GM23338 (cell line): Measurements from ENCODE around the gene MCC. TPM values are rescaled to one million over a fixed set of nuclear protein-coding genes. Genes with fewer than 3 reads are reported as not detected.

Experiments
- ATAC-seq: fragments of 200-7000 bp; cut with Tn5 transposase; 3 replicates; pipeline ENCODE4 v1.9.1; 2020
- DNase-seq: peaks from one replicate; pipeline ENCODE4 v3.0.0-alpha.2; 2015; ENCODE audit warnings: low spot score
- H2AFZ ChIP-seq: fragments of 200-600 bp; sonication (generic); 2 replicates; pipeline ENCODE4 v1.8.0; 2016; ENCODE audit warnings: antibody characterized with exemption, mild to moderate bottlenecking, moderate library complexity
- H3F3A ChIP-seq: fragments of 200-600 bp; sonication (generic); replicated peaks from 2 replicates; pipeline ENCODE4 v1.8.0; 2017; ENCODE audit warnings: antibody characterized with exemption, mixed run types, low read depth
- H3K27ac ChIP-seq: fragments of 200-600 bp; sonication (generic); 2 replicates; pipeline ENCODE4 v1.6.1; 2016; ENCODE audit warnings: low read depth
- H3K27me3 ChIP-seq: fragments of 200-600 bp; sonication (generic); 2 replicates; pipeline ENCODE4 v1.8.0; 2016; ENCODE audit warnings: mild to moderate bottlenecking, mixed run types, moderate library complexity; ENCODE audit not compliant: insufficient read depth
- H3K36me3 ChIP-seq: fragments of 200-600 bp; sonication (generic); 2 replicates; pipeline ENCODE4 v1.8.0; 2016; ENCODE audit warnings: mild to moderate bottlenecking; ENCODE audit not compliant: insufficient read depth
- H3K4me1 ChIP-seq: fragments of 200-600 bp; sonication (generic); 2 replicates; pipeline ENCODE4 v1.8.0; 2016; ENCODE audit warnings: mild to moderate bottlenecking, moderate library complexity; ENCODE audit not compliant: insufficient read depth
- H3K4me2 ChIP-seq: fragments of 200-600 bp; sonication (generic); 2 replicates; pipeline ENCODE4 v1.7.1; 2017; ENCODE audit warnings: mixed run types
- H3K4me3 ChIP-seq: fragments of 200-600 bp; sonication (generic); 2 replicates; pipeline ENCODE4 v1.6.1; 2016; ENCODE audit warnings: mixed run types
- H3K79me2 ChIP-seq: fragments of 200-600 bp; sonication (generic); replicated peaks from 2 replicates; pipeline ENCODE4 v1.8.0; 2017; ENCODE audit warnings: mild to moderate bottlenecking; ENCODE audit not compliant: insufficient read depth
- H3K9me2 ChIP-seq: fragments of 200-600 bp; sonication (generic); 2 replicates; pipeline ENCODE4 v1.8.0; 2017; ENCODE audit not compliant: insufficient read depth
- H4K20me1 ChIP-seq: fragments of 200-600 bp; sonication (generic); replicated peaks from 2 replicates; pipeline ENCODE4 v1.8.0; 2017; ENCODE audit warnings: mild to moderate bottlenecking; ENCODE audit not compliant: insufficient read depth
- H3K27ac Mint-ChIP-seq: 2 replicates; pipeline ENCODE4 v1.8.0; 2020; ENCODE audit warnings: inconsistent platforms, mild to moderate bottlenecking, moderate library complexity, mixed read lengths
- H3K27me3 Mint-ChIP-seq: 3 replicates; pipeline ENCODE4 v1.8.0; 2022; ENCODE audit warnings: low read depth, mild to moderate bottlenecking, moderate library complexity, mixed read lengths, inconsistent platforms; ENCODE audit not compliant: insufficient read depth, poor library complexity
- H3K36me3 Mint-ChIP-seq: 3 replicates; pipeline ENCODE4 v1.8.0; 2021; ENCODE audit warnings: low read depth, mild to moderate bottlenecking, inconsistent platforms, moderate library complexity, mixed read lengths
- H3K4me1 Mint-ChIP-seq: 3 replicates; pipeline ENCODE4 v1.8.0; 2020; ENCODE audit warnings: mild to moderate bottlenecking, inconsistent platforms, mixed read lengths
- H3K4me3 Mint-ChIP-seq: 3 replicates; pipeline ENCODE4 v1.8.0; 2021; ENCODE audit warnings: moderate library complexity, mild to moderate bottlenecking, inconsistent platforms, mixed read lengths
- H3K9me3 Mint-ChIP-seq: 3 replicates; pipeline ENCODE4 v1.8.0; 2020; ENCODE audit warnings: moderate library complexity, mild to moderate bottlenecking, inconsistent platforms, mixed read lengths
- CREB1 ChIP-seq: fragments of 250-450 bp; sonication (Bioruptor Pico); IDR thresholded peaks from 2 replicates; pipeline ENCODE4 v1.5.0; 2020; ENCODE audit warnings: low read depth, mild to moderate bottlenecking, moderate library complexity
- CTCF ChIP-seq, 2 experiments: fragments of 200-600 bp in 1 of 2; sonication (generic) in 1 of 2; conservative IDR thresholded peaks; 2 replicates each; pipeline versions ENCODE4 v1.5.1 to v1.6.1; 2016 to 2017; ENCODE audit warnings: antibody characterized with exemption in 2 of 2, low read depth in 2 of 2, mild to moderate bottlenecking in 2 of 2, moderate library complexity in 1 of 2
- EZH2 ChIP-seq: fragments of 200-600 bp; sonication (generic); IDR thresholded peaks from one replicate; pipeline ENCODE4 v1.8.0; 2017; ENCODE audit warnings: antibody characterized with exemption, mild to moderate bottlenecking, low read depth; ENCODE audit not compliant: unreplicated experiment
- EZH2phosphoT487 ChIP-seq: fragments of 200-600 bp; sonication (generic); IDR thresholded peaks from one replicate; pipeline ENCODE4 v1.8.1; 2018; ENCODE audit warnings: antibody characterized with exemption; ENCODE audit not compliant: unreplicated experiment
- NANOG ChIP-seq: IDR thresholded peaks from 2 replicates; pipeline ENCODE4 v1.6.1; 2016; ENCODE audit warnings: antibody characterized with exemption, borderline replicate concordance
- POLR2AphosphoS5 ChIP-seq: IDR thresholded peaks from 2 replicates; pipeline ENCODE4 v1.6.1; 2016; ENCODE audit warnings: antibody characterized with exemption, low read depth
- ZNF331 ChIP-seq: fragments of 250-450 bp; sonication (Bioruptor Pico); IDR thresholded peaks from 2 replicates; pipeline ENCODE4 v1.5.0; 2020; ENCODE audit warnings: low read depth, mild to moderate bottlenecking, moderate library complexity
- polyA plus RNA-seq: library from polyadenylated mRNA; unstranded; fragments of >200 nt; fragmentation: Nextera tagmentation; extraction: Ambion mirVana; gene quantifications from 2 replicates; pipeline ENCODE4 v1.2.1, GENCODE V29; 2016
- total RNA-seq: library from RNA; depleted of rRNA; stranded (reverse); fragments of >200 nt; shearing (Covaris generic); gene quantifications from 2 replicates; pipeline ENCODE4 v1.2.3, GENCODE V29; 2014
- TF ChIP-seq, protein P1 (sequence below): IDR thresholded peaks from one replicate; pipeline ENCODE4 v1.6.1; 2018; ENCODE audit warnings: antibody characterized with exemption; ENCODE audit not compliant: unreplicated experiment
- TF ChIP-seq, protein P2 (sequence below): fragments of 250-450 bp; sonication (Bioruptor Pico); IDR thresholded peaks from 2 replicates; pipeline ENCODE4 v1.5.0; 2020; ENCODE audit warnings: mild to moderate bottlenecking, moderate library complexity

MCC gene
- total and polyA plus RNA-seq, 2 experiments from 2014 or later: 3.8 to 10.1 TPM

DNA sequence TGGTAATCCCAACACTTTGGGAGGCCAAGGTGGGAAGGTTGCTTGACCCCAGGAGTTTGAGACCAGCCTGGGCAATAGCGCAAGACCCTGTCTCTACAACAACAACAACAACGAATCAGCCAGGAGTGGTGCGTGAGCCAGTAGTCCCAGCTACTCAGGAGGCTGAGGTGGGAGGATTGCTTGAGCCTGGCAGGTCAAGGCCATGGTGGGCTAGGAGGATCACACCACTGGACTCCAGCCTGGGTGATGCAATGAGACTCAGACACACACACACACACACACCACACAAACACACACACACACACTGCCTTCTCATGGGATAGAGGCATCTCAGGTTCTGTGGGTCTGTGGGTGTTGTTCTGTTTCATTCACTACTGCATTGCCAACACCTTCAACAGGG lies 396.6 kb downstream of the MCC start:
- Histone ChIP-seq H3K27me3 (no peaks in the 10 kb centered on the region), H4K20me1 (no peaks in the 10 kb centered on the region), H3K4me3 (no peak overlapping the region), H3K79me2 (no peaks in the 10 kb centered on the region), H3K9me2 (no peaks in the 10 kb centered on the region), H3K4me1 (no peaks in the 10 kb centered on the region), H3K4me2 (no peak overlapping the region), H3F3A (no peaks in the 10 kb centered on the region), H3K36me3 (no peaks in the 10 kb centered on the region), H3K27ac (no peak overlapping the region), H2AFZ (no peak overlapping the region)
- no peaks in the 10 kb centered on the region for H3K27me3 Mint-ChIP-seq
- TF ChIP-seq, protein P1, sequence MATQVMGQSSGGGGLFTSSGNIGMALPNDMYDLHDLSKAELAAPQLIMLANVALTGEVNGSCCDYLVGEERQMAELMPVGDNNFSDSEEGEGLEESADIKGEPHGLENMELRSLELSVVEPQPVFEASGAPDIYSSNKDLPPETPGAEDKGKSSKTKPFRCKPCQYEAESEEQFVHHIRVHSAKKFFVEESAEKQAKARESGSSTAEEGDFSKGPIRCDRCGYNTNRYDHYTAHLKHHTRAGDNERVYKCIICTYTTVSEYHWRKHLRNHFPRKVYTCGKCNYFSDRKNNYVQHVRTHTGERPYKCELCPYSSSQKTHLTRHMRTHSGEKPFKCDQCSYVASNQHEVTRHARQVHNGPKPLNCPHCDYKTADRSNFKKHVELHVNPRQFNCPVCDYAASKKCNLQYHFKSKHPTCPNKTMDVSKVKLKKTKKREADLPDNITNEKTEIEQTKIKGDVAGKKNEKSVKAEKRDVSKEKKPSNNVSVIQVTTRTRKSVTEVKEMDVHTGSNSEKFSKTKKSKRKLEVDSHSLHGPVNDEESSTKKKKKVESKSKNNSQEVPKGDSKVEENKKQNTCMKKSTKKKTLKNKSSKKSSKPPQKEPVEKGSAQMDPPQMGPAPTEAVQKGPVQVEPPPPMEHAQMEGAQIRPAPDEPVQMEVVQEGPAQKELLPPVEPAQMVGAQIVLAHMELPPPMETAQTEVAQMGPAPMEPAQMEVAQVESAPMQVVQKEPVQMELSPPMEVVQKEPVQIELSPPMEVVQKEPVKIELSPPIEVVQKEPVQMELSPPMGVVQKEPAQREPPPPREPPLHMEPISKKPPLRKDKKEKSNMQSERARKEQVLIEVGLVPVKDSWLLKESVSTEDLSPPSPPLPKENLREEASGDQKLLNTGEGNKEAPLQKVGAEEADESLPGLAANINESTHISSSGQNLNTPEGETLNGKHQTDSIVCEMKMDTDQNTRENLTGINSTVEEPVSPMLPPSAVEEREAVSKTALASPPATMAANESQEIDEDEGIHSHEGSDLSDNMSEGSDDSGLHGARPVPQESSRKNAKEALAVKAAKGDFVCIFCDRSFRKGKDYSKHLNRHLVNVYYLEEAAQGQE: no peak
- TF ChIP-seq CREB1: no peak
- TF ChIP-seq CTCF (conservative IDR thresholded peaks at IDR 0.05; ENCODE audit: low read depth in 2 of 2): no peak
- TF ChIP-seq EZH2phosphoT487: no peak
- no peak for TF ChIP-seq ZNF331
- TF ChIP-seq EZH2: no peak
- TF ChIP-seq, protein P2, sequence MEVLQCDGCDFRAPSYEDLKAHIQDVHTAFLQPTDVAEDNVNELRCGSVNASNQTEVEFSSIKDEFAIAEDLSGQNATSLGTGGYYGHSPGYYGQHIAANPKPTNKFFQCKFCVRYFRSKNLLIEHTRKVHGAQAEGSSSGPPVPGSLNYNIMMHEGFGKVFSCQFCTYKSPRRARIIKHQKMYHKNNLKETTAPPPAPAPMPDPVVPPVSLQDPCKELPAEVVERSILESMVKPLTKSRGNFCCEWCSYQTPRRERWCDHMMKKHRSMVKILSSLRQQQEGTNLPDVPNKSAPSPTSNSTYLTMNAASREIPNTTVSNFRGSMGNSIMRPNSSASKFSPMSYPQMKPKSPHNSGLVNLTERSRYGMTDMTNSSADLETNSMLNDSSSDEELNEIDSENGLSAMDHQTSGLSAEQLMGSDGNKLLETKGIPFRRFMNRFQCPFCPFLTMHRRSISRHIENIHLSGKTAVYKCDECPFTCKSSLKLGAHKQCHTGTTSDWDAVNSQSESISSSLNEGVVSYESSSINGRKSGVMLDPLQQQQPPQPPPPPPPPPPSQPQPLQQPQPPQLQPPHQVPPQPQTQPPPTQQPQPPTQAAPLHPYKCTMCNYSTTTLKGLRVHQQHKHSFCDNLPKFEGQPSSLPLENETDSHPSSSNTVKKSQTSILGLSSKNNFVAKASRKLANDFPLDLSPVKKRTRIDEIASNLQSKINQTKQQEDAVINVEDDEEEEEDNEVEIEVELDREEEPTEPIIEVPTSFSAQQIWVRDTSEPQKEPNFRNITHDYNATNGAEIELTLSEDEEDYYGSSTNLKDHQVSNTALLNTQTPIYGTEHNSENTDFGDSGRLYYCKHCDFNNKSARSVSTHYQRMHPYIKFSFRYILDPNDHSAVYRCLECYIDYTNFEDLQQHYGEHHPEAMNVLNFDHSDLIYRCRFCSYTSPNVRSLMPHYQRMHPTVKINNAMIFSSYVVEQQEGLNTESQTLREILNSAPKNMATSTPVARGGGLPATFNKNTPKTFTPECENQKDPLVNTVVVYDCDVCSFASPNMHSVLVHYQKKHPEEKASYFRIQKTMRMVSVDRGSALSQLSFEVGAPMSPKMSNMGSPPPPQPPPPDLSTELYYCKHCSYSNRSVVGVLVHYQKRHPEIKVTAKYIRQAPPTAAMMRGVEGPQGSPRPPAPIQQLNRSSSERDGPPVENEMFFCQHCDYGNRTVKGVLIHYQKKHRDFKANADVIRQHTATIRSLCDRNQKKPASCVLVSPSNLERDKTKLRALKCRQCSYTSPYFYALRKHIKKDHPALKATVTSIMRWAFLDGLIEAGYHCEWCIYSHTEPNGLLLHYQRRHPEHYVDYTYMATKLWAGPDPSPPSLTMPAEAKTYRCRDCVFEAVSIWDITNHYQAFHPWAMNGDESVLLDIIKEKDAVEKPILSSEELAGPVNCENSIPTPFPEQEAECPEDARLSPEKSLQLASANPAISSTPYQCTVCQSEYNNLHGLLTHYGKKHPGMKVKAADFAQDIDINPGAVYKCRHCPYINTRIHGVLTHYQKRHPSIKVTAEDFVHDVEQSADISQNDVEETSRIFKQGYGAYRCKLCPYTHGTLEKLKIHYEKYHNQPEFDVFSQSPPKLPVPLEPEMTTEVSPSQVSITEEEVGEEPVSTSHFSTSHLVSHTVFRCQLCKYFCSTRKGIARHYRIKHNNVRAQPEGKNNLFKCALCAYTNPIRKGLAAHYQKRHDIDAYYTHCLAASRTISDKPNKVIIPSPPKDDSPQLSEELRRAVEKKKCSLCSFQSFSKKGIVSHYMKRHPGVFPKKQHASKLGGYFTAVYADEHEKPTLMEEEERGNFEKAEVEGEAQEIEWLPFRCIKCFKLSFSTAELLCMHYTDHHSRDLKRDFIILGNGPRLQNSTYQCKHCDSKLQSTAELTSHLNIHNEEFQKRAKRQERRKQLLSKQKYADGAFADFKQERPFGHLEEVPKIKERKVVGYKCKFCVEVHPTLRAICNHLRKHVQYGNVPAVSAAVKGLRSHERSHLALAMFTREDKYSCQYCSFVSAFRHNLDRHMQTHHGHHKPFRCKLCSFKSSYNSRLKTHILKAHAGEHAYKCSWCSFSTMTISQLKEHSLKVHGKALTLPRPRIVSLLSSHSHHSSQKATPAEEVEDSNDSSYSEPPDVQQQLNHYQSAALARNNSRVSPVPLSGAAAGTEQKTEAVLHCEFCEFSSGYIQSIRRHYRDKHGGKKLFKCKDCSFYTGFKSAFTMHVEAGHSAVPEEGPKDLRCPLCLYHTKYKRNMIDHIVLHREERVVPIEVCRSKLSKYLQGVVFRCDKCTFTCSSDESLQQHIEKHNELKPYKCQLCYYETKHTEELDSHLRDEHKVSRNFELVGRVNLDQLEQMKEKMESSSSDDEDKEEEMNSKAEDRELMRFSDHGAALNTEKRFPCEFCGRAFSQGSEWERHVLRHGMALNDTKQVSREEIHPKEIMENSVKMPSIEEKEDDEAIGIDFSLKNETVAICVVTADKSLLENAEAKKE (CRISPR knock-in tag): no peak
- no peak for TF ChIP-seq POLR2AphosphoS5
- TF ChIP-seq NANOG: no peak
- no peak overlapping the region for H3K4me3 Mint-ChIP-seq
- ATAC-seq (no peak), DNase-seq (no peak)
- no peak overlapping the region for H3K27ac Mint-ChIP-seq
- H3K36me3 Mint-ChIP-seq: no peaks in the 10 kb centered on the region; the same call in 2 of the 3 replicates
- no peaks in the 10 kb centered on the region for H3K4me1 Mint-ChIP-seq
- no peaks in the 10 kb centered on the region; the same call in 2 of the 3 replicates for H3K9me3 Mint-ChIP-seq
